ENCODE measurements around the gene ATP1A3.
"Not testable (repeated sequence)": the region's sequence is repeated elsewhere in the genome, so short reads cannot be mapped to it uniquely, and the experiment has no call there.

The ATP1A3 gene

DNA sequence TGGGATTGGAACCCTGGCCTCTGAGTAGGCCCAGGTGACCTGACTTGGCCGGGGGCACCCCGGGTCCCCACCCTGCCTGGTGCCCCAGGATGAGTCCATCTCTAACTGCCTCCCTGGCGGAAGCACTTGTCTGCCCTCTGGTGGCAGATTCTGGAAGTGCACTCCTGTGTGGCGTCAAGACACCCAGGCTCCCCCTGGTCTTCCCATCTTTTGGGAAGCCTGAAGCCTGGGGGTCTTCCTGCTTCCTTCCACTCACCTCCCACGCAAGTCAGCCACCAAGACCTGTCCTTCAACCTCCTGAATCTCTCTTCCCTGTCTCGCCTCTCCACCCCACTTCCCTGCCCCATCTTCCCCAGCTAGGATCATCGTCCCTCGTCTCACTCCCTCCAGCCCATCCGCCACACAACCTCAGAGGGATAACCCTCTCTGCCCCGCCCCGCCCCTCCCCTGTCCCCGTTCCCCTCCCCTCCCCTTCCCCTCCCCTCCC is 42.3 kb downstream of the ATP1A3 start:
- DNase-seq: peak in 53 of 56 donors; percentile 4 to 81 (median 44)

DNA sequence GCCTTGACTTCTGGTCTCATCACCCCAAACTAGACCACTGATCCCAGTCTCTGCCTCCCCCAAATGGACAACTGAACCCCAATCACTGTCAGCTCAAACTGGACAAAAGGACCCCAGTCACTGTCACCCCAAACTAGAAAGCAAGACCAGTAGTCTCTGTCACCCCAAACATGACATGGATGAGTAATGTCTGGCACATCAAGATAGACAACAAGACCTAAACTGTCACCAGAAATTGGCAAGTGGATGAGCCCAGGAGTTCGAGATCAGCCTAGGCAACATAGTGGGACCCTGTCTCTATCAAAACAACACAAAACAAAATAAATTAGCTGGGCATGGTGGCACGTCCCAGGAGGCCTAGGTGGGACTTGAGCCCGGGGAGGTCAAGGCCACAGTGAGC is 46.9 kb downstream of the ATP1A3 start:
- no peak for DNase-seq

- DNase-seq: no peak
These were observed 48.8 kb downstream of the ATP1A3 start for GRCh38 chr19:41945135-41945766.

DNA sequence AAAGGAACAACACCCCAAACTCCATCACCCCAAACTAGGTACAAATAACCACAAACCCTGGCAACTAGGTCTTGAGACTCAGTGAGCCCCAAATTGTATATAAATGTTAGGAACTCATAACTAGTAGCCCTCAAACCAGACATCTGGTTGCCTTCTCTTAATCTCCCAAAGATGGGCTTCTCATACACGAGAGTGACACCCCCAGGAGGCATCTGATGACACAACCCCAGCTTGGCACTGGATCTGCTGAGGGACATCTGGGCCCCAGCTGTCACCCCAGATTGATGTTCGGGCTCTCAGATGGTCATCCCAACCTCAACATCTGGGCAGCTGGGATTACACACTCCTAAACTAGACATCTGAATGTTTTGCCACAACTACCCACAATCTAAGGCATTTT is 49.7 kb downstream of the ATP1A3 start:
- no peak for DNase-seq

DNA sequence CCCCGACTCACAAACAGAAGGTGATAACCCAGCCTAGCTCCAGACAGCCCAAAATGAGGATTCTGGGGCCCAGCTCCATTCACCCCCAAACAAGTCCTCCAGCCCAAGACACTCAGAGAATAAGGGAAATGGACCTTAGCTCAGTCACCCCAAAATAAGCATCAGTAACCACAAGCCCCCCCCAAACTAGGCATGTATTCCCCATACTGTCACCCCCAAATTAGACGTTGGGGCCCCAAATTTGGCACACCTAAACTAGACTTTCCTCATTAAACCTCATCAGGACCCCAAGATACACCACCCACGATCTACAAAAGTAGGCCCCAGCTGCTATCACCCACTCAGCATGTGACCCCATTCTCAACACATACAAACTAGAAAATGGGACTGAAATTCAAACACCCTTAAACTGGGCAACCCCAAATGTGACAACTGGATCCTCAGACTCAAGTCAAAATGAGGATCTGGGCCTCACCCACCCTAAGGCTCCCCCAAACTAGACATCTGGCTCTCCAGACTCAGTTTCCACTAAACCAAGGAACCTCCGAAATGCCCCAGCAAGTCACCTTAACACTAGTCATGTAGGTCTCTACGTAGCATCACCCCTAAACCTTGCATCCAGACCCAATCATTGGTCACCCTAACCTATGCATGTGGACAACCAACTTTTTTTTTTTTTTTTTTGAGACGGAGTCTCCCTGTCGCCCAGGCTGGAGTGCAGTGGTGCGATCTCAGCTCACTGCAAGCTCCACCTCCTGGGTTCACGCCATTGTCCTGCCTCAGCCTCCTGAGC is 52.4 kb downstream of the ATP1A3 start:
- DNase-seq: no peak

DNA sequence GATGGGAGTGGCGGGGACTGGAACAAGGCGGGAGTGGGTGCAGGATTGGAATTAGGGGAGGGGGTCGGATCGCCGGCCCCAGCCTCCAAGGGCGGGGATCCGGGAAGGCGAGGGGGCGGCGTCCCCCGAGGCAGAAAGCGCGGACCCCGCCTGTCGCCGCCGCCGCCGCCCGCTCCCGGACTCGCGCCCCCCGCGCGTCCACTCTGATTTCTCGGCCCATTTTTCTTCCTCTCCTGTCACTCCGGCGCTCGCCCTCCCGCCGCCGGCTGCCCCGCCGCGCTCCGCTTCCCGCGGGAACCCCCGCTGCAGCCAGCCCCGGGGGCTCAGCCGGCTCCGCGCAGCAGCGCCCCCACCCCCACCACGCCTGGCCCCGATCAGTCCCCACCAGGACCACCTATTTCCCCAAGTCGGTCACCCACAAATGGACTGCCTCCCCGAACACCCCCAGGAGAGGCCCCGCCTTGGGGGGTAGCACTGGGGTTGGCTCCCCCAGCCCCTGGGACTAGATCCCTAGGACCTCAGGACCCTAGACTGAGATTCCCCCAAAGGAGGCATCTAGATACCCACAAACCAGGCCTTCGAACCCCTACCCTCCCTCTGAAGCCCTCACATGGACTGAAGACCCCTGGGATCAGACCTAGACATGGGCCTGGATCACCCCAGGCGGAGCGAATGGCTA is 53.2 kb downstream of the ATP1A3 start:
- no peak for DNase-seq

DNA sequence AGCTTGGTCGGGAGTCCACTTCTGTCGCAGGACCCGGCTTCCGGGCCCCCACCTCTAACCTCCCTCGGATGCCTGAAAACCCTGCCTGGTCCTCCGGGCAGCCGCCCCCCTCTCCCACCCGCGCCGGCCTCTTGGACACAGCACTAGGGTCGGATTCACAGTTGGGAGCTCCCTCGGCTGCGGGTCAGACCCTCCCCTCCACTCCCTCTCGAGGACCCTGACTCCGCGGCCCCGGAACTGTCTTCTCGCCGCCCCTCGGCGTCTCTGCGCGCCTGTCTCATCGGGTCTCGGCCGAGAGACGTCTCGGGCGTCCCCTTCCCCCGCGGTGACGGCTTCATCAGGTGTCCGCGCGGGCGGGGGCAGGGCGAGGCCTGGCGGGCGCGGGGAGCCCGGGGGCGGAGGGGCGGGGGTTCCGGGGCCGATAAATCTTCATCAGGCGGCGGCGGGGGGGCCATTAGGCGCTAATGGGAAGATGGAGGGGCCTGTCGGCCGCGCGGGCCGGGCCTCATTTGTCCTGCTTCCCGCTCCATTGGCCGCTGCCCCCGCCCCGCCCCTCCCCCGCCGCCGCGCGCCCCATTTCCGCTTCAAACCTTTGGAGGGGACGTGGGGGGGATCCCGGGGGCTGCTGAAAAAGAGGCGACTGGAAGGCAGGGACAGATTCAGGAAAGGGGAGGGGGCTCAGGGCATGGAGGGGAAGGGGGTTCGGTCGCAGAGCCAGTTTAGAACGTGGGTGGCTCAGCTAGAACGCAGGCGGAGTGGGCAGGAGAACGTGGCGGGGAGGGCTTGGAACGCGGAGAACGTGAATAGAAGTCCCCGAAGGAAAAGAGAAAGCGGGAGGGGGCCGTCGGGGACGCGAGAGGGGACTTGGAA is 53.9 kb downstream of the ATP1A3 start:
- DNase-seq: peak in 1 of 56 donors; percentile 50

DNA sequence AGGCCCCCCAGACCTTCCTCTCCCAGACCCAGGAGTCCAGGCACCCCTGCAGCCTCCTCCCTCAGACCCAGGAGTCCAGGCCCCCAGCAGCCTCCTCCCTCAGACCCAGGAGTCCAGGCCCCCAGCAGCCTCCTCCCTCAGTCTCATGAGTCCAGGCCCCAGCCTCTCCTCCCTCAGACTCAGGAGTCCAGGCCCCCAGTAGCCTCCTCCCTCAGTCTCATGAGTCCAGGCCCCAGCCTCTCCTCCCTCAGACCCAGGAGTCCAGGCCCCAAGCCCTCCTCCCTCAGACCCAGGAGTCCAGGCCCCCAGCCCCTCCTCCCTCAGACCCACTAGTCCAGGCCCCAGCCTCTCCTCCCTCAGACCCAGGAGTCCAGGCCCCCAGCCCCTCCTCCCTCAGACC is 54.8 kb downstream of the ATP1A3 start:
- not testable (repeated sequence) for DNase-seq

DNA sequence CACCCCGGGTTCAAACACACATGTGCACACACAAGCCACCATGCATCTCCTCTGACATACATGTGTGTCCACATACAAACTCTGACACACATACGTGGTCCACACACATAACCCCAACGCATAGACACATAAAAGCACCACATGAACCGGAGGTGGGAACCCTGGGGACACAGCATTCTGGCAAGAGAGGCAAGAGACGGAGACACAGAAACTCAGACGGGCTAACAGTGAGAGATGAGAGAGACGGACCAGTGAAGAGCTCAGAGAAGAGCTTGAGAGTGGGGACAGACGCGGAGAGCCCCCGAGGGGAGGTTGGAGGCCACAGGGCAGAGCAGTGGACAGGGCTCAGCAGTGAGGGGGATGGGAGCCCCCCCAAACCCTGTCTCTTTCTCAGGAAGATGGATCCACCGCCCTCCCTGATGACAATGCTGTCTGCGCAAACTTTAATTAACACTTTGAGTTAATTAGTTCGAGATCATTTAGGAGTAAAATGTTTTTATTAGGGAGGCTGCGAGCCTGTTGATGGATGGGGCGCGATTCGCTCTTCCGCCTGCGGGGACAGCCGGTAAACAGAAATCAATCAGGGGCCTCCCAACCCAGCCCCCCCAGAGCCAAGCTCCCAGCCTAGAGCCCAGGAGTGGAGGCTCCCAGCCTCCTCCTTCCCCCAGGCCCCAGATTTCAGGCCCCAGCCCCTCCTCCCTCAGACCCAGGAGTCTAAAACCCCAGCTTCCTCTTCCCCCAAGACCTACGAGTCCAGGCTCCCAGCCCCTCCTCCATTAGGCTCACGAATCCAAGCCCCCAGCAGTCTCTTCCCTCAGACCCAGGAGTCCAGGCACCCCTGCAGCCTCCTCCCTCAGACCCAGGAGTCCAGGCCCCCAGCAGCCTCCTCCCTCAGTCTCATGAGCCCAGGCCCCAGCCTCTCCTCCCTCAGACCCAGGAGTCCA is 56.2 kb downstream of the ATP1A3 start:
- DNase-seq: no peak

DNA sequence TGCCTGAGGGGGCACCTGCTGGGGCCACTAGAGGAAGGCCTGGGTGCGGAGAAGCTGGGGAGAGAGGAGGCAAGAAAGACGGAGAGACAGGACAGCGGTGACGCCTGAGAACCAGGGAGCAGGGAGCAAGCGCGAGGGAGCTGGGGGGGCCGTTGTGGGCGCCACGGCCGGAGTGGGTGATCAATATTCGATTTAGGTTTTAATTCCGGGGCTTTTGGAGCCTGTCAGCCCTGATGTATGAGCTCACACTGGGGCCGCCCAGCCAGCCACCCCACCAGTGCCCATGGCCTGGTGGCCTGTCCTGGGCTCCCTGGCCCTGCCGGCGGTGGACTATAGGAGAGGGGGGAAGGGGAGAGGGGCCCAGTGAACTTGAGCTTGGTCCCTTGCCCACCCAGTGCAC is 57.1 kb downstream of the ATP1A3 start:
- DNase-seq: no peak

- no peak for DNase-seq
These were observed 57.6 kb downstream of the ATP1A3 start for GRCh38 chr19:41936416-41936850.

DNA sequence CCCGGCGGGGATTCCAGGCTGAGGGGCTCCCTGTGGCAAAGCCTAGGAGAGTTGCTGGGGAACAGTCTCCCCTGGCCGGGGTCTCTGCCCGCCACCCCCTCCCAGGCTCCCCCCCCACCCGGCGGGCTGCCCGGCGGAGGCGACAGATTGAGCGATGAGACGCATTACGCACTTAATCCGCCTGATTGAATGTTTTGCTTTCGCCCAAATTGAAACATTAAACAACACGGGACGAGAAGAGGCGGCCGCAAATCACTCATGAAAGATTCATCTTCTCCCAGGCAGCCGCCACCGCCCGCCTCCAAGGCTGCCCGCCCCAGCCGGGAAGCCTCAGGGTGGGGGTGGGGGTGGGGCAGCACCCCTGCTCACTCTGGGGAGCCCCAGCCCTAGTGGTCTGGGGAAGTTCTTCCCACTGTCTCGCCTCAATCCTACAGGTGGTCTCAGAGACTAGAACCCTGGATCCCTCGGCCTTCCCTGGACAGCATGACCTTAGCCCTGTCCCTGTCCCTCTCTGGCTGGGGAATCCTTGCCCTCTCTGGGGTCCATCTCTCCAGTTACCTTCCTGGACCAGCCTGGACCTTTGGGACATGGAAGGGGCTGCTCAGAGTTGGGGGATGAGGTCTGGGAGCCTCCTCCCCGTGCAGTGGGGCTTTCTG is 58.1 kb downstream of the ATP1A3 start:
- DNase-seq: no peak

GRCh38 chr19:41934849-41935374 is 59.1 kb downstream of the ATP1A3 start:
- peak in 42 of 56 donors; percentile 4 to 66 (median 21) for DNase-seq

- no peak for DNase-seq
These were observed 60.2 kb downstream of the ATP1A3 start for GRCh38 chr19:41933693-41934426.

- peak in 1 of 56 donors; percentile 12 for DNase-seq
These were observed 61.2 kb downstream of the ATP1A3 start for GRCh38 chr19:41932720-41933332.

GRCh38 chr19:41932259-41932719 is 61.7 kb downstream of the ATP1A3 start:
- DNase-seq: no peak

DNA sequence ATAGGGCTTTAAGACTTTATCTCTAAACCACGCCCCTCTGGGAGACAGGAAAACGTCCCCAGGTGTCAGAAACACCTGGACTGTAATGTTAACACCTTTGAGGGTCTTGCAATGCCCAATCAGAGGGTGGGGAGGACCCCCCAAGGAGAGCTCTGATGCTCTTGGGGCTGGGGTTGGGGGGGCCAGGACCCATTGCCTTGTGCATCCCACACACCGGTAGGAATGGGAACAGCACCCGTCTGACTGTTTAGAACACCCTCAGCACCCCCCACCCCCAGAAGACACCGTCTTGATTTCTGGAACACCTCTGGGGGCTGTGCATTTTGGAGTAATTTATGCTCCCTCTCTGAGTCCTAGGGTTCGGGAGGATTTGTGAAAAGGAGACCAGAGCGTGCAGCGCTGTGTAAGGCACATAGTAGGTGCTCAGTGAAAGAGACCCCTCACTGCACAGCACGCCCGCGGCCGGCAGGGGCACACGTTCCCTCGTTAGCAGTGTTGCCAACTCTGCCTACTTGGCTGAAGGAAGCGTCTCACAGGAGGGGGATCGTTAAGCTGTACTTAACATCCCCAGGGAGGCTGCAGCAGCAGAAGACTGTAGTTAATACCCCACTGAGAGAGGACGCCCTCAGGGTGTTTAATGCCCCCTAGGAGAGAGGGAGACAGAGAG is 63.0 kb downstream of the ATP1A3 start:
- DNase-seq: no peak
